ENCODE results near the gene PAX8.
"Not testable (repeated sequence)": the region's sequence is repeated elsewhere in the genome, so short reads cannot be mapped to it uniquely, and the experiment has no call there.

PAX8 gene

DNA sequence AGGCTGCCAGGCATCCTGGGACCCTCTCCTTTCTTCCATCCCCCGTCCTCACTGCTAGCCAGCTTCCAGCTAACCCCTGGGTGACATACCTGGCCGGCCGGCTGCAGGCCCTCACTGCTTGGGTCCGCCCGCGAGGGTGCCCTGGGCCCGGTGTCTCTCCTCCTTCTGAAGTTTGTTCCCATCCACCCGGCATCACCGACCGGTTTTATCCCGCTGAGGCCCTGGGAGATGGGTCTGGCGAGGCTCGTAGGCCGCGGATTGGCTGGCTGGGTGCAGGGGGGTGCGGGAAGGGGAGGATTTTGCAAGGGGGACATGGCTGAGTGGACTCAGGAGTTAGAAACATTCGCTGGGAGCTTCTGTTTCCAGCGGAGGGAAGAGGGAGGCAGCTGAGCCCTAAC lies at the start of gene PAX8:
Gene PAX8, minus strand, starts transcription at position 180 of the 398 bp plus-strand sequence. CDS start 527 bp downstream, outside the sequence.
- peak; percentile 63 for DNase-seq (ENCODE audit: low spot score)

DNA sequence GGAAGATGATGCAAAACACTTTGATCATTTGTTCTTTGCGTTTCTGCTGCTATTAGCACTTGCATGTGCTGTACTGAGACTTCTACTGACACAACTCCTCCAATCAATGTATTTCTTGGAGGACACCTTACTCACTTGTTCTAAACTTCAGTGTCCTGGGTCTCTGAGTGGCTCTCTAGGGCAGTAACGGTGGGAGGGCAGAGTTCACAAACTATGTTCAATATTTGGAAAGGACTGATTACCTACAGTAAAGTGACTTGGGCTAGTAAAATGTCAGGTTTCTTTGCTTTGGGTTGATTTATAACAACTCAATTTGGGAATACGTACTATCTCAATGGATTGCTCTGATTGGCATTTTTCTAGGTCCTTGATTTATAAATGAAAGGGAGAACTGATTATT lies 49.3 kb upstream of the PAX8 start:
- no peak for DNase-seq (ENCODE audit: low spot score)

DNA sequence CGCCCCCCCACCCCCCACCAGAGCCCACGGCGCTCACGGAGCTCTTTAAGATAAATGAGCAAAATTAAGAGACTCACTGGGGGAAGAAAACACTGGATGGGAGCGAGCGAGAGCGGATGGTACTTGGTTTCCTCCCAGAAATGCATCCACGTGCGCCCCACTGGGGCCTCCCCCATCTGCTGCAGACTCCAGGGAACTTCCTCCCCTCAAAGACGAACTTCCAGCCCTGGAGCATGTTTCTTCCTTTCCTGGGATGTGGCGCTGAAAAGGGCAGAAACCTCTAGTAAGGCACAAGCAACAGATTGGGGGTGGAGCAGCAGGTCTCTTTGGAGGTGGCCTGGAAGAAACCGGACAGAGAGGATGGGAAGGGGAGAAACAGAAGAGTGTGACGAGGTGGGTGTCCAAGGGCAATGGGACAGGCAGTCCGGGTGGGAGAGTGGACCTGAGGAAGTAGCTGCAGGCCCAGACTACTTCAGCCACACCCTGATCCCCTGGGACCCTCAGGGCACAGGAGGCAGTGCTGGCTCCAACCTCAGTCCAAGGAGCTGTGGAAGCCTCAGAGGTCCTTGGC lies 46.5 kb upstream of the PAX8 start:
- peak; percentile 19 for DNase-seq (ENCODE audit: low spot score)

DNA sequence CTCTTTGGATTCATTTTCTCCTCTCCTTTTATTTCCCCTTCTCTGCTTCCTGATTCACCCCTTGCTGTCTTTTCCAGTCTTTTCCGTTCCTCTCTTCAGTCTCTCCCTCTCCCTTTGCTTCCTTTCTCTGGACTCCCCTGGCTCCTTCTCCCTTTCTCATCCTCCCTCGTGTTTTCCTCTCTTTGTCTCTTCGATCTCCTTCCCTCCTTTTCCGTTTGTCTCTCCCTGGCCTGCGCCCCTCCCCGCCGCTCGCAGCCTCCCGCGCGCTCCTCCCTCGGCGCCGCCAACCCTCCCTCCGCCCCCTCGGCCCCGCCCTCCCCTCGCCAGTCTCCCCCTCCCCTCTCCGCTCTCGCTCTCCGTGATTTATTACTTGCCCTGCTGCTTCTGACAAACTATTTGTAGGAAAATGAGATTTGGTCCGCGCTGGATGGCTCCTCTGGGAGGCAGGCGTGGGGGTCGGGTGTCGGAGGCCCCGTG lies 46.0 kb upstream of the PAX8 start:
- DNase-seq (ENCODE audit: low spot score), result peak; percentile 95

DNA sequence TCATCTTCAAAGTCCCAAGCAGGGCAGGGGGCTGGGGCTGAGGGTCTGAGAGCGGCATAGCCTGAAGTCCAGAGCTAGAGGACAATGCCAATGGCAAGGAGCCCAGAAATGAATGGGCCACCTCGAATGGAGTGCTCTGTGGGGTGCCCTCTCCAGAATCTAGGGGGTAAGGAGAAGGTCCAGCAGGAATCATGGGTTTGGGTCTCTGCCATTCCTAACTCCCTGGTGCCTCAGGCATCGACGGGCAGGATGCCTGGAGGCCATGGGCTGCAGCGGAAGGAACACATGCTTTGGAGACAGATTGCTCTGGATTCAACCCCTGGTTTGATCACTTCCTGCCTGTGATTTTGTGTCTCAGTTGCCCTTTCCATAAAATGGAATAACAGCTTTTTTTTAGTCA lies 44.4 kb upstream of the PAX8 start:
- DNase-seq (ENCODE audit: low spot score), result not testable (repeated sequence)

DNA sequence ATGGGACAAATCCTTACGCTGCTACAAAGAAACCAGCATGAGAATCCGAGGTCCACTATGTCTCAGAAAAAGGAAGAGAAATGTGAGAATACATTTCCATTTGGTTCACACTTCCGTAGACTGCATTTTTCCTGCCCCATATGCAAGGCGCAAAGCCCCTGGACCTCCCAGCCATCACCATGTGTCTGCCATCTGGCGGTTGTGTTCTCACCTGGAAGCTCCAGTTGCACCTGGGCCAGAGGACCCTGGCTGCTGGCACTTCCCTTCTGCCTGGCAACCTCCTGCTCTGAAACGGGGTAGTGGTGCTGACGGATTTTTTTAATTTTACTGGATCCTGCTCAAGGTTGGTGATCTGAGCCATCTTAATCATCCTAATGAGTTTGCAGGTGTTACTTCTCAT lies 41.4 kb upstream of the PAX8 start:
- DNase-seq (ENCODE audit: low spot score), result not testable (repeated sequence)

DNA sequence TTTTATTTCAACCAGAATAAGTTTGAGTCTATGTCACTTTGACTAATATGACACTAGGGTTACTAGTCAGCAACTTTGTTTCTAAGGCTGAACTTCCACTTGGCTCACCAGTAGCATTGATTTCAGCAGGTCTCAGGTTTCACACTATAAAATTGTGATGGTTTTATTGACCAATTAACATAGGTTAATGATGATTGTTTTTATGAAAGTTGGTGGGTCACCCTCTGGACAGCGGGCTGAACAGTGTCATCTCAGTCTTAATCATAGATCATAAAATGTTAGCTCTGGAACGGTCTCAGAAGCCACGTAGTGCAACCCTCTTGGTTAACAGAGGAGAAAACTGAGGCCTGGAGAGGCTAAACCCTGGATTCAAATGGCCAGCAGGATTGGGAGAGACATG lies 40.2 kb upstream of the PAX8 start:
- not testable (repeated sequence) for DNase-seq (ENCODE audit: low spot score)

DNA sequence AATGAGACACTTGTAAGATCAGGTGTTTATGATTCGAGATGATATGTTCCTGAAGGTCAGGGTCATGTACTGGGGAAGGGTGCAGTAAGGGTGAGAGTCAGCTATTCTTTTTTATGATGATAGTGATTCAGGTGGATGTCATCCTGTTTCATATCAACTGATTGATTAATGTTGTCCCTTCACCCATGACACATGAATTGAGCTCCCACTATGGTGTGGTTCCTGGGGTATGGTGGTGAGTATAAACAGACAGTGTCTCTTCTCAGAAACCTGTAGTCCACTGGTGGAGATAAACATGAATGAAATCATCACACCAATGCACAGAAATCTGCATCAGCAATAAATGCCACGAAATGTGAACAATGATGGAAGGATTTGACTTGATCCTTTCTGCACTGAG lies 37.4 kb upstream of the PAX8 start:
- no peak for DNase-seq (ENCODE audit: low spot score)

DNA sequence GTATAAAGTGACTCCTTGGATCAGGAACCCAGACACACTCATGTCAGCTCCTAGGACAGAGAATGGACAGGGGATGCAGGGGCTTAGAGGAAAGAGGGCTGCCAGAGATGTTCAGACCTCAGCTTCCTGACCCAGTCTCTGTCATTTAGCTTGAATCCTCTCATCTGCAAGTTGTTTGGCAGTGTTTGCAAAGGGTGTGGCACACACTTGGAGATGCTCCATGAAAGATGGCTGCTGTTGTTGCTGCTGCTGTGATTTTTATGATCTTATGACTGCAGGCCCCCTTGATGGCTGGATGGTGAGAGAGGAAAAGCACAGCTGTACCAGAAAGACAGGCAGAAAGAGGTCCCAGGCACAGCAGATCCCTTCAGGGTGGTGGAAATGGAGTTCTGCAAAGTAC lies 35.9 kb upstream of the PAX8 start:
- DNase-seq (ENCODE audit: low spot score), result not testable (repeated sequence)

DNA sequence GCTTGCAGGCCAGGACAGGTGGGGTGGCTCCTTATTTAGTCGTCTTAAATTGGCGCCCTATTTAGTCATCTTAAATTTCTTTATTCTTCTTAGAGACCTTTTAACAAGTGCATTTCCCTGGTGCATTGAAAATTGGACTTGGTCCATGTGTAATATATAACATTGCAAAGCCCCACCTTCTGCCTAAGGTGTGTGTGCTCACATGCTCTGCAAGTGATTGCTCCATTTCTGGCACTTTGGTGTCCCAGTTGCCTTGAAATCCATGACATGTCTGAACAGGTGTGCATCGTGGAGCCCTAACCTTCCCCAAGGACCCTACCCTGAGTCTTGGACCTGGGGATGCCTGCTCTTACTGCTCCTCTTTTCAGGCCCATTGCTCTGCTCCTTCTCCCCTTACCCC lies 35.5 kb upstream of the PAX8 start:
- DNase-seq (ENCODE audit: low spot score), result not testable (repeated sequence)

DNA sequence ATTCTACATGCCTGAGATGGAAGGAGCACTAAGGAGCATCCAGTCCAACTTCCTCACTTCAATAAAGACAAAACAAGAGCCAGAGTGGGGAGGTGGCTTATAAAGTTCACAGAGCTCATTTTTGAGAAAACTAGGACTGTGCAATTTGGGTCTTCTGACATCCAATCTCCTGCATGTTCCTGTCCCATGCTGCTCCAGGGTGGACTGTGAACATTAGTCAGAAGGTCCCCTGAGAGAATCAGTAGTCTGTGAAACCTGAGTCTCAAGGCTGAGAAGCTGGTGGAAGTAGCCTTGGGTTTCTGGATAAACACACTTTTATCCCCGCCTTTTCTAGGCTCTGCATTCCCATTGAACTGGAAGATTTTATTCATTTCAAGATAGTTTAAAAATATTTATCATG lies 33.1 kb upstream of the PAX8 start:
- DNase-seq (ENCODE audit: low spot score), result not testable (repeated sequence)

DNA sequence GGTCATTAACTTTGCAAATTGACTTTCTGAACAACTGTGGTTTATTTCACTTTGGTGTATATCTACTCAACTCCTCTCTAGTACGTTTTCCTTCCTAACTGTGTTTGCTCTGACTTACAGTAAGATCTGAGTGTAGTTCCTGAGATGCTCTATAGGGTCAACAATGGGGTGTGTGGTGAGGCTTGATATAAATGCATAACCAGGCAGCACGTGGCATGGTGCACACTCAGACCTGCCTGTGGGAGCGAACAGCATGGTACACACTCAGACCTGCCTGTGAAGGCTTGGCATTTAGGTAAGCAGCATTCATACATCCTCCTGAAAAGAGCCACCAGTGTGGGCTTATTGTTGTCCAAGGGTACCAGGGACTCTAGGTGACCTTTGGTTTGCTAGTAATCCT lies 32.5 kb upstream of the PAX8 start:
- DNase-seq (ENCODE audit: low spot score), result not testable (repeated sequence)

DNA sequence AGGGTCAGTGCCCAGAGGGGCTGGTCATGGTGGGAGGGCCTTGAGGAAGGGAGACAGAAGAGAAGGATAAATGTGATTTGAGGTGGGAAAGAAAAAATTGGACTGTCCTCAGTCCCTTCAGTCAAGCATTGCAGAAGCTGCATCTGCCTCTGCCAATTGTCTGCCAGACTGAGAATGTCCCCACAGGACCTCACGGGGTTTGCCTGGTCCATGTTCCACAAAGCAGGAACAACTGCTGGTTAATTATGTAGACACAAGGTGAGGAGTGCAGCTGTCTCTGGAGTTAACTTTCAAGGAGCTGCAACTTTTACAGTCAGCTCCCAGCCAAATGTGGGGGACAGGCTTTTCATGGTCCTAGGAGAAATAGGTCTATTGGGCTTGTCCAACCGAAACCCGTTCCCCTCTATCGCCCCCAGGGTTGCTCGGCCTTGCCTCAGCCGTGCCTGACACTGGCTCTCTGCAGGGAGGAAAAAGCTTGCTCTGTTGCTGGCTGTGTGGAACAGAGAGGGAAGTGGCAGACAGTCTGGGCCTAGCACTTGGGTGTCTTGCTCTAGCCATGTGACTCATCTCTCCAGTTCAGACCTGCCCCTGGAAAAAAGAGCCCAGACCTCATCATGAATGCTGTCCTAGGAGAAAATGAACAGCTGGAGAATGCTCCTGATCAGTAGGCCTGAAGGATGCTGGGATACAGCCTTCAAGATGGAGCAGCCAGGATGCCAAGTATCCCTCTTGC lies 31.1 kb upstream of the PAX8 start:
- no peak for DNase-seq (ENCODE audit: low spot score)

DNA sequence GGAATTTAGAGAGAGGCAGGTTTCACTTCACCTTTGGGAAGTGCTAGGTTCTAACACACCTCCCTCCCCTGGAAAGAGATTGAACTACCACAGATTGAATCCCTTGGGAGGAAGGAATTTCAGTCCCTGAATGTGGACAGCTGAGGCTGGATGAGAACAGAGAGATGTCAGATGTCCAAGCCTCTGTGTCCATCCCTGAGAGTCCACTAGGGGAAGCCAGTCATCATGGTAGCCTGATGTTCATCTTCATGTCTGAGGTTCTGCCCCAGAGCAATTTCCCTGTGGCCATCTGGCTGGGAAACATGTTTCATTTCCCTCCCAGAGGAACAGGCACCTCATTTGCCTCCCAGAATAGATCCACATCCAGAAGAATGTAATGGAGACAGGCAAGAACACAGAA lies 30.1 kb upstream of the PAX8 start:
- DNase-seq (ENCODE audit: low spot score), result not testable (repeated sequence)

DNA sequence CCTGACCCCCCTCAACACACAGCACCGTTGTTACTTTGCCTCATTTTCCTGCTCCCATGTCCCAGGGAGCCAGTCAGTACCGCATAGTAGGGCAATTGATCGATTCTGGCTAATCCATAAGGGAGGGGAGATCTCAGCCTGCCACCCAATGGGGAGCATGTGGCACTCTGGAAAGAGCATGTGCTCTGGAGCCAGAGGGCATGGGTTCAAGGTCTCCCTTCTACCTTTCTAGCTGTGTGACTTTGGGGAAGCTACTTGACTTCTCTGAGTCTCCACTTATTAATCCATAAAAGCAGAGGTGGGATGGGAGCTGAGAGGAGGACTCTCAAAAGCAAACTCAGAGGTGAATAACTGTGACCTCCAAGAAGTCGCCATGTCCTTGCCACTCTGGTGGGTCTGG lies 27.5 kb upstream of the PAX8 start:
- DNase-seq (ENCODE audit: low spot score), result not testable (repeated sequence)

DNA sequence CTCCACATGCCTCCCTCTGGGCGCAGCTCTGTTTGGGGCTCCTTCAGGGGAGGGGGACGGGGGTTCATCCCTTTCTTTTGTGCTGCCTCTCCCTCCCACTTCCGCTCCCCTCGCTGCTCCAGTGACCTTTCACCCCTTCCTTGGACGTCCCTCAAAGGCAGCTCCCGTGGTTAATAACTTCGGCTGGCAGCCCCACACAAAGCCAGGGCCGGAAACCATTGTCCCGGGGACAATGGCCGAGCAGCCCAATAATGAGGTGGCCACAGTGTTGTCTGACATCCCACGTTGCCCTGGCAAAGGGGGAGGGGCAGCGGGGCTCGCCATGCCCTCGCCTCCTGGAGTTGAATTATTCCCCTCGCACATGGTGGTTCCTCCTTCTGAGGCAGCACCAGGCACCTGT lies 27.0 kb upstream of the PAX8 start:
- DNase-seq (ENCODE audit: low spot score), result not testable (repeated sequence)

DNA sequence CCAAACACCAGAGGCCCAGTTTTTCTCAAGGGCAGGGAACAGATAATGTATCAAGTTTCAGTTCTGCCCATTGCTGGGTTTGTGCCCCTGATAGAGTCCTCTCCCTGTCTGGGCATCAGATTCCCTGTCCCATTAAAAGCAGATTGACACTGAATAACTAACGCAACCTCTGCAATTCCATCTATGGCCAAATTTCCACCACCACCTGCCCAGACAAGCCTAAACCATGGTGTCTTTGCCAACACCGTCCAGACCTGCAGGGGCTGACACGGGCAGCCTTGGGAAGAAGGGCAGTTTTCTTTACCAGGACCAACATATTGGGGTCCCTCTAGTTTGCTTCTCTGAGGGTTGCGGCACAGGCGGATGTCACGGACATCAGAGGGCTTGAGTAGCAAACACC lies 26.4 kb upstream of the PAX8 start:
- no peak for DNase-seq (ENCODE audit: low spot score)

DNA sequence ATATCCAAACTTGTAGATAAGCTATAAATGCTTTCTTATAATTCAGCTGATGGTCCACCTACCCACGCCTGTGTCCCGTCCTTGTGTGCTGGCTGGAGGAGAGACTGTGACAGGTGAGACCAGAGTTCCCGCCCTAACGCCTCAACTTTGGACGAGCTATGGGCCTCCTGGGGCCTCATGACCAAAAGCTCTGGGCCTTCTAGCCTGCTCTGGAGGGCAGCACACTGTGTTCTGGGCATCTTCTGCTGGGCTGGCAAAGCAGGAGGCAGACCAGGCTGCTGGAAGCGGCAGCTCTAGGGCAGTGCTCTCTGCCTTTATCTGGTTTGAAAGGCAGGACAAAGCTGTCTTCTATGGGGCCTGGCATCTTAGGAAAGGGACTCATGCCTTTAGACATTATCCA lies 26.0 kb upstream of the PAX8 start:
- DNase-seq (ENCODE audit: low spot score), result no peak

DNA sequence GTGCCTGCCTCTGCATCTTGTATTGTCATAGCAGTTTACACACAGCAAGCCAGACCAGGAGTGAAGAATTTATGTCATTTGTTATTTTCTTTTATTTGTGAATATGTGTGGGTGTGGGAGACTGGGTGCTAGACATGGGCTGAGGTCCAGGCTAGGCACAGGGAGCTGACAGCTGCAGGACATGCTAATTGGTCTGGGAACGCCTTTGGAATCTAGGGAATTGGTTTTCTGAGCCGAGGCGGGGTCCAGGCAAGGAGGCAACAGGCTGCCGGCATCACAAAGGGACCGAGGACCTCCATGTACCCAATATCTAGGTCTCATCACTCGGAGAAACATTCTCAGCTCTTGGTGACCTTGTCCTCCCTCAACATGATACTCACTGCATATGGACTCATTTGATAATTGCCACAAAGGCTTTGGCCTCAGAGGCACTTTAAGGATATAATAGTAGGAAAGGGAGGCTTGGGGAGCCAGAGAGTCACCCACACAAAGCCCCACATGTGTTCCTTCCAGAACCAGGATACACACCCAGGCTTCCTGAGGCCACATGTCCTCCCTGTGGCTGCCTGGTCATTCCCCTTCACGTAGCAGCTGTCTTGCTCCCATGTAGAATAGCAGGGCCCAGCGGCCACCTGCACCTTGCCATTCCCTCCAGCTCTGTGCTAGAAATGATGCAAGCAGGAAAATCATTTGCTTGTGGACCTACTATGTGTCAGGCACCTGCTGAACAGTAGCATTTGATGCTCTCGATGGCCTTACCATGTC lies 23.7 kb upstream of the PAX8 start:
- not testable (repeated sequence) for DNase-seq (ENCODE audit: low spot score)

DNA sequence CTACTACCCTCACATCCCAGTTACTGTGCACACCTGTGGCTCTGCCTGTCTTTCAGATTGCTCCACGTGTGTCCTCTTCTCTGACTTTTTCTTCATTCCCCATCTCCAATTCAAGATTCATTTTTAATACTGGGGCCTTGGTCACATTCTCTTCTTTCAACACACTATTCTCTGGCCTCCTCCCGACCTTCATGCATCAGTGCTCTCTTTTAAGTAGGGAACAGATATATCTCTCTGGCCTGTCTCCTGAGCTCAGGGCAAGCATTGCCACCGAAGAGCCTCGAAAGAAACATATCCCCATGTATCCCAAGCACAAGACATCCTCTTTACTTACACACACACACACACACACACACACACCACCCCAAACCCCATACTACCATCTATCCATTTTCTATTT lies 21.6 kb upstream of the PAX8 start:
- DNase-seq (ENCODE audit: low spot score), result no peak

DNA sequence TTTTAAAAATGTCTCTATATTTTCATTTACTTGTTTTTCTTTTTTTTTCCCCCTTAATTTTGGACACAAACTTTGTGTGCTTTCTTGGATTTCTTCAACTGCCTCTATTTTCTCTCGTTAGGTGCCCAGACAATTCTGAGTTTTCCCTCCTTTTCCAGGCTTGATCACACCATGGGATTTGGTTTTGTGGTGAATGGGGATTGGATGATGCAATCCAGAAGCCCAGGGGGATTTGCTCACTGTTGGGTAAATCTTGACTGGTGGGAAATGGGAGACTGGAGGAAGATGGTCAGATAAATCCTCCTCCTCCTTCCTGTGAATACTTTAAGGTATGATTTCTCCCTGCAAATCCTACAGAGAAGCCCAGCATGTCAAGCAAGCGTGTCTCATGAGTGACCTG lies 19.5 kb upstream of the PAX8 start:
- DNase-seq (ENCODE audit: low spot score), result no peak

DNA sequence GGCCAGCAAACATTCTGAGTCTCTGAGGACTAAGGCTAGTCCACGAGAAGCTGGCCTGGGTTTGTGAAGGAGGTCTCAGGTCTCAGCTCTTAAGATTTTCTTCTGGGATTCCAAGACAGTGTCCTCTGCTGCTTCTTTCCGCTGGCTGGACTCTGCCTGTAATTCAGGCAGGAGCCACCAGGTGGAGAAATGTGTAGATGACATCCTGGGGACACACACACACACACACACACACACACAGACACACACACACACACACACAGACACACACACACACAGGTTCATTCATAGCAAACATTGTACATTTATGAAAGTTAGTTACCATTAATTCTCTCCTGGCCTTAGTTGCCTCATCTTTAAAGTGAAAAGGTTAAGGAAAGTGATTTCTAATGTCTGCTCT lies 18.9 kb upstream of the PAX8 start:
- not testable (repeated sequence) for DNase-seq (ENCODE audit: low spot score)

DNA sequence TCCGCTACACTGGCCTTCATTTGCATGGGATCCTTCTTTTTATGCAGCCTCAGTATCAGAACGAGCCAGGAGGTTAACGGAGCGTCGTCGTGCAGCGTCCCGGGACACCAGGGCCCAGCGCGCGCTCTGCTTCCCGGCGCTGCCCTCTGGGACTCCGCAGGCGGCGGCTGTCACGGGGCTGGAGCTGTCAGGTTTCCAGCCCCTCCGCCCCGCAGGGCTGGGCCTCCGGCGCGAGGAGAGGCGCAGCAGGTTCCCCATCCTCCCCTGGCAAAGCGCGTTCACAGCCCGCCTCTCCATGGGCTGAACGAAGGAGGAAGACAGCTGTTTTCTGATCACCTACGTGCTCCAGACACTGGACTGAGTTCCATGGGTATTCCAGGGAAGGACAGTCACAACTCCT lies 12.5 kb upstream of the PAX8 start:
- peak; percentile 56 for DNase-seq (ENCODE audit: low spot score)
